NCI-H1930 (cell line): ENCODE data around the gene MYO3A.

Experiments
- DNase-seq, 2 experiments: peaks; one replicate each; lab custom pipeline; 2025; lab: John Stamatoyannopoulos, UW

Gene MYO3A

DNA sequence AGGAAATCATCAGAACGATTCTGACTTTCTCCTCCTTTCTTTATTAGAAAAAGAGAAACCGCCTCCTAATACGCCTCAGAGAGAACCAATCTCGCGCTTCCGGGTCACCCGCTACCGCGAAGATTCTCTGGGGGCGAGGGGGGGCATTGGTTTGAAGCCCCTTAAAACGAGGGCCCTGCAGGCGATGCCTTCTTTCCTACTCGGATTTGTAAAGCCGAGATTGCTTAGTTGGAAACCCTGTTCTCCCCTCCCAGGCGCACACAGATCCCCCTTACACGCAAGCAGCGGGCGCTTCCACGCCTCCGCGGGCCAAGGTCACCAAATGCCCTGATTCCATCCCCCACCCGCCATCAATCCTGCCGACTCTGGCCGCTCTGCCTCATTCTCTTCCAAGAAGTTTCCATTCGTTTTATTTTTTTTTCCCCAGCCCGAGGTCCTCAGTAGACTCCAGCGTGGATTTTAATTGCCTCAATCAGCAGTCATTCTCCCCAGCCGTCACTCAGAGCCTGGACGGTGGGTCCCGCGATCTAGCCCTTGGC, 281.4 kb downstream of the MYO3A start:
- no peak for DNase-seq

DNA sequence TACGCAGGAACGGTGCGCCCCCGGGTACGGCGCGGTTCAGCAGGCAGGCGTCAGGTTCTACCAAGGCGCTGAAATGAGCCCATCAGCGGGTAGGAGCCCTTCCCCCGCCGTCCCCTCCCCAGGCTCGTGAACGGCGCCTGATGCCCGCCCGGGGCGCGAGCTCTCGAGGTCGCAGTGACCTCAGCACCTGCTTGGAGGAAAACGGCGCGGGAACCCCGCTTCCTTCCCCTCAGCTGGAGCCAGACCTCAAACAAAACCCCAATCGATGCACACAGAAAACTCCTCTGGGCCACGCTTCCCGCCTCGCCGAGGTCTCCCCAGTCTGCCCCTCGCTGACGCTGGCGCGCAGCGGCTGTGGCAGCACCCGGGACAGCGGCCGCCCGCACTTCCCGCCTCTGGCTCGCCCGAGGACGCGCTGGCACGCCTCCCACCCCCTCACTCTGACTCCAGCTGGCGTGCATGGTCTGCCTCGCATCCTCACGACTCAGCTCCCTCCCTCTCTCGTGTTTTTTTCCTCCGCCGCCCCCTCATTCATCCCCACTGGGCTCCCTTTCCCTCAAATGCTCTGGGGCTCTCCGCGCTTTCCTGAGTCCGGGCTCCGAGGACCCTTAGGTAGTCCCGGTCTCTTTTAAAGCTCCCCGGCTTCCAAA, 282.0 kb downstream of the MYO3A start:
- DNase-seq, result no peak

DNA sequence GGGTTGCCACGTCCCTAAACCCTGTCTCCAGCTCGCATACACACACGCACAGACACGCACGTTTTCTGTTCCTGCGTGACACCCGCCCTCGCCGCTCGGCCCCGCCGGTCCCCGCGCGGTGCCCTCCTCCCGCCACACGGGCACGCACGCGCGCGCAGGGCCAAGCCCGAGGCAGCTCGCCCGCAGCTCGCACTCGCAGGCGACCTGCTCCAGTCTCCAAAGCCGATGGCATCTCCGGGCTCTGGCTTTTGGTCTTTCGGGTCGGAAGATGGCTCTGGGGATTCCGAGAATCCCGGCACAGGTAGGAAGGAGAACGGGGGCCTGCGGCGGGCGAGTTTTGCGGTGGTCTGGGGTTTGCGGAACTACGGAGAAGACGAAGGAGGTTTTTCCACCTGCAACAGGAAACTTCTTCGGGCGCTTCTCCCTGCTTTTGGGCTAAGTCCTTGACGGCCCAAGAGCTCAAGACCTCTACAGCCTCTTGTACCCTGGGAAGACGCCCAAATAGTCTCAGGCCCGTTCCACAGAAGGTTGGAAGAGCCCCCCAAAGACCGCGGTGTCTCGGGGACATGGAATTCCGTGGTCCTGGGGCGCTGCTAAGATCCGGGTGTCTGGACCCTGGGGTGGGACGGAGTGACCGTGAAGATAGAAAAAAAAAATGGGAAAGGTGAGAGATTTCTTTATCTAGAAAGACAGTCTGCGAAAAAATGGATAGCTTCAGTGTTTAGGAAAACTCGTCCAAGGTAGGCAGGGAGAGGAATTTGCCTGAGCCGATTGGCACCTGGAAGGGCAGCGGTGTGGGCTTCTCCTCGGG, 282.8 kb downstream of the MYO3A start, which contains the start of gene GAD2:
GAD2 (plus strand) TSS at position 190 of the 811 bp plus-strand sequence; CDS start at position 226, 36 bp downstream.
- no peak for DNase-seq

DNA sequence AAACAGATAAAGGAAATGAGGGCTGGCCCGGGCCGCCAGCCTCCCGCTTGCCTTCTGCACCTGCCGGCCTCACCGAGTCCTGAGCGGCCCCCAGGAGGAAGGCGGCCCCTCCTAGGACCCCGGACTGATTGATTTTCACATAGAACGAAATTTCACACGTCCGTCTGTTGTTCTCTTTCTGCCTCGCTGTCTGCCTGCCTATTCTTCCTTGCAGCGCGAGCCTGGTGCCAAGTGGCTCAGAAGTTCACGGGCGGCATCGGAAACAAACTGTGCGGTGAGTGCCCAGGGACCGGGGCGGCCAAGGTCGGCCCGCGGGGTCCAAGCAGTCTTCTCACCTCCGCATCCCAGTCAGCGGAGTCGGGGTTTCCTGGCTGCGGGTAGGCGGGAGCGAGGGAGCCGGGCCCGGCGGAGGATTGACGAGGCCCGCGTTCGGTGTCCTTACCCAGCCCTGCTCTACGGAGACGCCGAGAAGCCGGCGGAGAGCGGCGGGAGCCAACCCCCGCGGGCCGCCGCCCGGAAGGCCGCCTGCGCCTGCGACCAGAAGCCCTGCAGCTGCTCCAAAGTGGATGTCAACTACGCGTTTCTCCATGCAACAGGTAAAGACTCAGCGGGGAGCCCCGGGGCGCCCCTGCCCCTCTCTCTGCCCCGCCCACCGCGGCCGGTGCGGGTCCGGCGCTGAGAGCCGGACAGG, 283.5 kb downstream of the MYO3A start:
- no peak for DNase-seq

DNA sequence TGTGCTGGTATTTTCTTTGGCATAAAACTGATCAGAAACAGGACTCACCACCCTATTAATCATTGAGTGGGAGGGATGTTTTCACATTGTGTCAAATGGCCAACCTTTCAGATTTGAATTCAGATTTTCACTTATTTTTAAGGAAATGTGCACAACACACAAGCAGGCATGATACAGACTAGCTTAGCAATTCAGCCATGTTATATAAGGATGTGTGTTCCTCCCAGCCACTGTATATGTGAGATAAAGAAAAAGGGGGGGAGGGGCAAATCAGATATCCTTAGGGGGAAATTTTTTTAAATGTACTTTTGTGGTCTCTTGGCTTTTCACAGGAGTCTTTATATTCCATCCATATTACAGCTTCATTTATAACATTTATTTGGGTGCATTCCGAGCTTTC, 285.6 kb downstream of the MYO3A start:
- DNase-seq, result no peak

DNA sequence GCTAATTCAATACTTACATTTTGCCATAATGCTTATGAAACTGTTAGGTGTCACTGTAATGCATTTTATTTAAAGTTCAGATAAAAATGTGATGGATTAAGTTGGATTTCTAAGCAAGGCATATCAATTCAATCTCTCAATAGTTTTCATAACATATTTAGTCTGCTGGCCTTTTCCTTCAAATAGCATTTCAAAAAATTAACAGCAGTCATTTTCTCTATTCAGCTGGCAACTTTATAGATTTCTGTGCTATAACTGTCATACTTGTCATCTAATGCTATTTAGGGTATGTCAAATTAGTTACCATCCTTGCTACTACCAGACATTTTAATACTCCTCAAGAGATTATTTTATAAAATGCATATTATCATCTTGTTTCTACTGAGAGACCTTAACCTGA, 286.9 kb downstream of the MYO3A start:
- no peak for DNase-seq

DNA sequence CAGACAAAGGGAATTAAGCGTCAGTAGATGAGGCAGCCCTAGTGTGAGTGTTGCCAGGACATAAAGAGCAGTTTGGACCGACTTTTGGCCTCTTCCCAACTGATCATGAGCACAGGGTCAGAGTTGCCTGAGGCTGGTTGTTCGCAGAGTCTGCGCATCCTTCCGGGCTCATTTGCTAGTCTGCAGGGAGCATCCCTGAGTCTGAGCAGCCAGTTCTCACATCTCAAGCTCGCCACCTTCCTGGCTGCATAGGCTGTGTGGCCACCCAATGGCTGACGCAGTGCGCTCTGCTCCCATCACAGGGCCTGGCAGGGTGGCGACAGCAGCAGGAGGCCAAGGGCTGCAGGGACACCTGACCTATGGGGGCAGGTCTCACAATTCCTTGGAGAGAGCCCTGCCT, 287.5 kb downstream of the MYO3A start:
- DNase-seq, result no peak

DNA sequence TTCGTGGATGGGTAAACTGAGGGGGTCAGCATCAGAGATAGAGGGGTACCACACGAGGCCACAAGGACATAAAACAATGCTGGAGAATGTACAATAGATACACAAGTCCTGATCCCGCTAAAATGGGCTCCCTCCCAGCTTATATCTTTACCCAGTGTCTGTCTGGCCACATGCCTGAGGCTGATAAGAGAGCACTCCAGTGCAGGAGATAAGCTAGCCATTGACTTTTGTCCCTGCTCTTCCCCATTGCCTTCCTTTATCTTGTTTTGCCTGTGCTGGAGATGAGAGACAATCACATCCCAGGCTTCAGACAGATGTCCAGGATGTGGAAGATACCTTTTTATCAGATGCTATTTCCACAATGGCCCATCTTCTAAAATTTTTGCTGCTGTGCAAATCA, 288.5 kb downstream of the MYO3A start:
- no peak for DNase-seq

DNA sequence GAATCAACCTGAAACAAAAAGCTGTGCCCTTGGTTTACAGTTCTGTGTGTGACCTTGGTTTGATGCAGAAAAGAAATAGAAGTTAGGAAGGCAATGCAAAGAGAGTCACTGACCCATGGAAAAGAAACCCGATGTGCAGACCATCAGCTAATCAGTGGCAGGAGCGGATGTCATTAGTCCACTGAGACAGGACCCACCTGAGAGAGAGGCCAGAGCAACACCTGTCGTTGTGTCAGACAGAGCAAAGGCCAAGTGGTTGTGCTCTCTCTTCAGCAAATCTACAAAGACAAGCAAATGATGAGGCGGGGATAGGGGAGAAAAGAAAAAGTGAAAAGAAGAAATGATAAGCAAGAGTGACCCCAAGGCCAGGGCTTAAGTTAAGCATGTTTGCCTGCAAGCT, 291.3 kb downstream of the MYO3A start:
- no peak for DNase-seq

DNA sequence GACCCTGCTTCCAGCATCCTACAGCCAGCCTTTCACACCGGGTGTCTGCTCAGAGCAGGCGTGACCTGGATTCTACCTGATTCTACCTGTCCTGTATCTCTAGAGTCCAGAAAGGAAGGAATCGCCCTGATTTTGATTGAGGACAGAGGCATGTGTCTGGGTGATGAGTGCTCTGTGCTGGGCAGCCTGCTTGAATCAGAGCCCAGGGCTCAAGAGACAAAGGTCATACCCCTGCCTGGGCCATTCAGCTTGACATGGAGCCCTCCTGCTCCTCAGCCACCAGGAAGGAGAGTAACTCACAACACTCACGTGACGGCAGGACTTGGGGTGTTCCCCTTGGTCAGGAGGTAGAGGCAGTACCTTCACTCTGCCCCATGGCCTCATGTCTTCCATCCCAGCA, 293.8 kb downstream of the MYO3A start:
- no peak for DNase-seq

DNA sequence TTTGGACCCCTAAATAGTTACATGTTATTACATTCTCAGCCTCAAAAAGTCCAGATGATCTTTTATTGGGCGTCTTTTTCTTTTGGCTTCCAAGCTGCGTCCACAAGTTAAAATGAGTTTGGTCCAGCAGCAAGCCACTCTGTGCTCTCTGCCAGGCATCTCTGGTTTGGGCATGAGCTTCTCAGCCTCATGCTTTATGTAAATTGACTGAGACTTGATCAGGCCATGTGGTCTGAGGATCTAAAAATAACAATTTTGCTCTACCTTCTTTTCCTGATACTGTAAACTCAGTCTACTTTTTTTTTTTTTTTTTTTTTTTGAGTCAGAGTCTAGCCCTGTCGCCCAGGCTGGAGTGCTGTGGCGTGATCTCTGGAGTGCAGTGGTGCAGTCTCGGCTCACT, 298.1 kb downstream of the MYO3A start:
- DNase-seq, result no peak

DNA sequence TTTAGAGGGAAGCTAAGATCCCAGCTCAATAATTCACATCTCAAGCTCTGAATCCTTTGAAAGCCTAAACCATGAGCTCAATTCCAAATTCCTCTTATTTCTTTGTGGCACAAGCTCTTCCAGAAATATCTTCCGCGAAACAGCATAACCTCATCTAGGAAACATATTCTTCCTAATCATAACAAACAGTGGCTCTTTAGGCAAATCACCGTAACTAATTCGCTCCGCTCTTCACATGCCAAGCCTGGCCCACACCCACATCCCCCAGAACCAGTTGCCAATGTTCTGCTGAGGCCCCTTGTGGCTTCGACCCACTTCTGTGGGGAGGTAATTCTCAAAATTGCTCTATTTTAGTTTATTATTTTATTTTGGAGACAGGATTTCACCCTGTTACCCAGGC, 301.7 kb downstream of the MYO3A start:
- no peak for DNase-seq

DNA sequence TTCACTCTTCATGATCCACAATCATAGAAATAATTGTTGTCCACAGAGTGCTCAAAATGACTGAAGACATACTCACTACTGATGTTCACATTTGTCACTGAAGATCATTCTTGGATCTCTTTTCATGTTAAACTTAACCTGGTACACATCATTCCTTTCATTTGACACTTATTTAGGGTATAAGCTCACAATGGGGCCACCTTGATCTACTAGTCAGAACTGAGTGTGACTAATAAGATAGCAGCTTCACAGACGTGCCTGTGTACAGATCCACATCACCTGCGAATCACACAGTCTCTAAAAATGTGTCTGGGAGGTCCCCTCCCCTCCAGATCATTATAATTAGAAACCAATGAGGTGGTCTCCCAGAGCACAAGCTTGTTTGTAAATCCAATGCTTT, 304.3 kb downstream of the MYO3A start:
- DNase-seq, result no peak

DNA sequence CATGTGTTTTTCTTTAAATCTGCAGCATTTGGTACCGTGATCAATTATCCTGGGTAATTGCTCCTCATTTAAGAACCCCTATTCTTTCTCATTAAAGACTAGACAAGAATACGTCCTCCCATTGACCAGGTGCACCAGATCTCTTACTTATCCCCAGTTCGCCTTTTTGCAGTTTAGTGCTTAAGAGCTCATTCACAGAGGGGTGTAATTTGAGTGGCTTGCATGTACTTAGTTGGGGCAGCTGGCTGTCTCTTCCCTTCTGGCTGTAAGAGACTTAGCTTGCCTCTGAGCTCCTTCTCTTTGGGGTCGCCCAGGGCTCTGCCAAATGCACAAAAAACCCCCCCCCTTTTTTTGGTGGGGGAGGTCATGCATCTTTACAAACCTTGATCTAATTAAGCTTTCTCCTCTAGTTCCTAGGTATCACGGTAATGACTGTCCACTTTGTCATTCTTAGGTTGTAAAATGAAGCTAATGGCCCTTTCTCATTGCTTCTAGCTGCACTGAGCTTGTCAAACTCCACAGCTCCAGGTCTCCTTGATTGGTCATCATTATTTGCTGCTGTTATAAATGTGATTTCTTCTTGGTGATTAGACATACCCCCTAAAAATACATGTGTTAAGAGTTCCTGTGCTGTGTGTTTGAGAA, 308.8 kb downstream of the MYO3A start:
- DNase-seq, result peak in 1 of 2 experiments; percentile 2

DNA sequence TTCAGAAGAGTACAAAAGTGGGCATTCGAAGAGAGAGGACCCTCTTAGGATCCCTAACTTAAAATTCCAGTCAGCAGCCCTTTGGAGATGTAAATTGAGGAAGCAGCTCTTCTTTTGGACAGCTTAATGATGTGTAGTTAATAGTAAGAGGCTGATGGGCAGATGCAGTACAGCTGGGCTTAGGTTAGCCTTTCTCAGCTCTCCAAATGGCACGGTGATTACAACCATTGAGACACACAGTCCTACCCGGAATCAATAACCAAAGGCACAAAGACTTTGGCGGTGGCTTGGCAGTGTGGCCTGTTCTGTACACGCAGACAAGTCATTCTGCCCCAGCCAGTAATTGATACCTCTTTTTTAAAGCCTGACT, 309.3 kb downstream of the MYO3A start:
- DNase-seq, result no peak

DNA sequence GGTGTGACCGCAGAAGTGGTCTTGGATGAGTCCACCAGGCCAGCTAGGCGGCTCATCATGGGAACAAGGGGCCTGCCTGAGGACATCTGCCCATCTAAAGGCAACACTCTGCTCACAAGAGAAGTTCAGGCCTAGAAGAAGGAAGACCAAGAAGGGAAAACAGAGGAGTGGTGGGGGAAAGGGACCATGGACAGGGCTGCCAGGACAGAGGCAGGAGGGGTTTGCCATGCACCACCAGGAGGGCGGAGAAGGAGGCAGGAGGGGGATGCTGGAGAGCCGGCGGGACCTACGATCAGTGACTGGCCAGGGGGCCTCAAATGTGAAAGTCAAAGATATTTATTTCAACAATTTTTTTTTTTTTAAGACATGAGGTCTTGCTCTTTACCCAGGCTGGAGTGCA, 315.7 kb downstream of the MYO3A start:
- no peak for DNase-seq

DNA sequence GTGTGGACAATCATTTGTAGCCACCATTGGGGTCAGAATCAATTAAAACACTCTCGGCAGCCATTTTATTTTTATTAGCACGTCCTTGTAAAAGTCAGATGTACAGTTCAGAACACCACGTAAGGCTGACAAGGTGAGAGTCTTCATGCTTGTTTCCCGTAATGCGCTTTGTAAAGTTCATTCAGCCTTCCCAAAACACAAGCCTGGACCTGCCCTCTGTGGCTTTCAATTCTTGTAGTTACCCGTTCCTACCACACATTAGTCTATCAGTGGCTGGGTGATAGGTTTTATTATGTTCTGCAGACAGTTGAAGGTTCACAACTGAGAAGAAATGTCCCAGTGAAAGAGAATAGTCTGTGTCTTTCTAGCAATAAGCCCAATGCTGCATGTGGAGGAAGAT, 317.9 kb downstream of the MYO3A start:
- no peak for DNase-seq

DNA sequence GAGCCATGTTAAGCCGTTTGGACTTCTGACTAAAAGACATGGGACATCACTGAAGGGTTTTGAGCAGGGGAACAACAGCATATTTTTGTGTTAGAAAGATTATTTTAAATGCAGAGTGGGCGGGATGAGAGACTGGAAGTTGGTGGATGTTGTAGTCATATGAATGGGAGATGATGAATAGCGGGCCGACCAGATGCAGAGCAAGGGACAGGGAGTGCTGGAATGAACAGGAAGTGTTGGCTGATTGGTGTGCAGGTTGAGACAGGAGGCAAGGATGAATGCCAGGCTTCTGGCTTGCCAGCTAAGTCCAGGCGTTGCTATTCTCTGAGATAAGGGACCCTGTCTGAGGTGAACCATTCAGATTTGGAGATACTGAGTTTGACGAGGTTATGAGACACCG, 320.6 kb downstream of the MYO3A start:
- DNase-seq, result no peak

DNA sequence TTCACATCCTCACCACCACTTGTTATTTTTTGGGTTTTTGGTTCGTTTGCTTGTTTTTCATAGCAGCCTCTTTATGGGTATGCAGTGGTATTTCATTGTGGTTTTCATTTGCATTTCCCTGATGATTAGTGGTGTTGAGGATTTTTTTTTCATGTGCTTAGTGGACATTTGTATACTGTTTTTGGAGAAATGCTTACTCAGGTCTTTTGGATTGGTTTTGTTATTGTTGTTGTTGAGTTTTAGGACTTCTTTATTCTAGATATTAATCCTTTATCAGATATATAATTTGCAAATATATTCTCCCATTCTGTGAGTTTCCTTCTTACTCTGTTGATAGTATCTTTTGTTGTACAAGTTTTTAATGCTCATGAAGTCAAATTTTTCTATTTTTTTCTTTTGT, 325.3 kb downstream of the MYO3A start:
- DNase-seq, result no peak
